ENCODE measurements around the gene KDM2A.

The KDM2A gene

GRCh38 chr11:67261946-67262681, 143.1 kb downstream of the KDM2A start:
- ATAC-seq (replicated peaks; ENCODE audit: extremely low read depth, poor library complexity, severe bottlenecking) (no peak), DNase-seq (ENCODE audit: low spot score in 2 of 2) (no peak)
- Mint-ChIP-seq H3K27ac (ENCODE audit: low read depth) (peak overlapping the region; percentile 85), H3K9me3 (no peaks in the 10 kb centered on the region), H3K36me3 (ENCODE audit: insufficient read depth) (peaks cover 22% of the 10 kb centered on the region), H3K4me3 (peak overlapping the region; percentile 58), H3K27me3 (no peaks in the 10 kb centered on the region), H3K4me1 (peaks cover 39% of the 10 kb centered on the region)

GRCh38 chr11:67262731-67263675, 143.9 kb downstream of the KDM2A start:
- peak overlapping the region; percentile 58 for H3K4me3 Mint-ChIP-seq
- DNase-seq (ENCODE audit: low spot score in 2 of 2): peak in 1 of 2 donors; percentile 43

GRCh38 chr11:67264260-67264659, 145.2 kb downstream of the KDM2A start:
- Mint-ChIP-seq H3K4me1 (peaks cover 60% of the 10 kb centered on the region), H3K27ac (ENCODE audit: low read depth) (peak overlapping the region; percentile 58), H3K27me3 (no peaks in the 10 kb centered on the region), H3K9me3 (no peaks in the 10 kb centered on the region), H3K4me3 (peak overlapping the region; percentile 99), H3K36me3 (ENCODE audit: insufficient read depth) (peaks cover 31% of the 10 kb centered on the region)
- DNase-seq (ENCODE audit: low spot score in 2 of 2) (no peak), ATAC-seq (replicated peaks; ENCODE audit: extremely low read depth, poor library complexity, severe bottlenecking) (no peak)

More at GRCh38 chr11:67262731-67263675, 143.9 kb downstream of the KDM2A start:
- peaks cover 28% of the 10 kb centered on the region for H3K36me3 Mint-ChIP-seq (ENCODE audit: insufficient read depth)
- H3K4me1 Mint-ChIP-seq: peaks cover 48% of the 10 kb centered on the region
- H3K27me3 Mint-ChIP-seq: no peaks in the 10 kb centered on the region
- ATAC-seq (replicated peaks; ENCODE audit: extremely low read depth, poor library complexity, severe bottlenecking): peak; percentile 27
- no peaks in the 10 kb centered on the region for H3K9me3 Mint-ChIP-seq
- H3K27ac Mint-ChIP-seq (ENCODE audit: low read depth): peak overlapping the region; percentile 85

- no peaks in the 10 kb centered on the region for H3K9me3 Mint-ChIP-seq
- H3K27me3 Mint-ChIP-seq: no peaks in the 10 kb centered on the region
- peaks cover 58% of the 10 kb centered on the region for H3K4me1 Mint-ChIP-seq
- peaks cover 36% of the 10 kb centered on the region for H3K36me3 Mint-ChIP-seq (ENCODE audit: insufficient read depth)
- peak overlapping the region; percentile 99 for H3K4me3 Mint-ChIP-seq
- ATAC-seq (replicated peaks; ENCODE audit: extremely low read depth, poor library complexity, severe bottlenecking) (no peak), DNase-seq (ENCODE audit: low spot score in 2 of 2) (no peak)
- H3K27ac Mint-ChIP-seq (ENCODE audit: low read depth): peak overlapping the region; percentile 58
These were observed 146.0 kb downstream of the KDM2A start for GRCh38 chr11:67264877-67265632.

GRCh38 chr11:67265633-67266448, 146.8 kb downstream of the KDM2A start:
- no peaks in the 10 kb centered on the region for H3K9me3 Mint-ChIP-seq
- peak overlapping the region; percentile 99 for H3K4me3 Mint-ChIP-seq
- H3K4me1 Mint-ChIP-seq: peaks cover 66% of the 10 kb centered on the region
- peak; percentile 62 to 71 for DNase-seq (ENCODE audit: low spot score in 2 of 2)
- no peaks in the 10 kb centered on the region for H3K27me3 Mint-ChIP-seq
- peak overlapping the region; percentile 58 for H3K27ac Mint-ChIP-seq (ENCODE audit: low read depth)
- ATAC-seq (replicated peaks; ENCODE audit: extremely low read depth, poor library complexity, severe bottlenecking): peak; percentile 12
- H3K36me3 Mint-ChIP-seq (ENCODE audit: insufficient read depth): peaks cover 43% of the 10 kb centered on the region

- peaks cover 51% of the 10 kb centered on the region for H3K36me3 Mint-ChIP-seq (ENCODE audit: insufficient read depth)
- H3K27me3 Mint-ChIP-seq: no peaks in the 10 kb centered on the region
- ATAC-seq (replicated peaks; ENCODE audit: extremely low read depth, poor library complexity, severe bottlenecking) (no peak), DNase-seq (ENCODE audit: low spot score in 2 of 2) (no peak)
- peaks cover 74% of the 10 kb centered on the region for H3K4me1 Mint-ChIP-seq
- no peaks in the 10 kb centered on the region for H3K9me3 Mint-ChIP-seq
- peak within 1 kb of the TSS; percentile 98 for H3K27ac Mint-ChIP-seq (ENCODE audit: low read depth)
- H3K4me3 Mint-ChIP-seq: peak within 1 kb of the TSS; percentile 99
These were observed 147.6 kb downstream of the KDM2A start, which contains the start of gene GRK2 for GRCh38 chr11:67266449-67267187. TSS of gene GRK2 (plus strand) at chr11:67266473. CDS start at chr11:67266700, 227 bp downstream.

- peak overlapping the region; percentile 98 for H3K27ac Mint-ChIP-seq (ENCODE audit: low read depth)
- H3K27me3 Mint-ChIP-seq: no peaks in the 10 kb centered on the region
- H3K9me3 Mint-ChIP-seq: no peaks in the 10 kb centered on the region
- DNase-seq (ENCODE audit: low spot score in 2 of 2) (peak in 1 of 2 donors; percentile 22), ATAC-seq (replicated peaks; ENCODE audit: extremely low read depth, poor library complexity, severe bottlenecking) (peak; percentile 10)
- H3K4me1 Mint-ChIP-seq: peaks cover 73% of the 10 kb centered on the region
- H3K36me3 Mint-ChIP-seq (ENCODE audit: insufficient read depth): peaks cover 58% of the 10 kb centered on the region
- peak overlapping the region; percentile 99 for H3K4me3 Mint-ChIP-seq
These were observed 148.4 kb downstream of the KDM2A start for GRCh38 chr11:67267188-67268080.

- Mint-ChIP-seq H3K27me3 (no peaks in the 10 kb centered on the region), H3K4me1 (peaks cover 65% of the 10 kb centered on the region)
- peak; percentile 71 for ATAC-seq (replicated peaks; ENCODE audit: extremely low read depth, poor library complexity, severe bottlenecking)
These were observed 149.3 kb downstream of the KDM2A start for GRCh38 chr11:67268081-67268961.

GRCh38 chr11:67268962-67269268, 149.9 kb downstream of the KDM2A start:
- H3K9me3 Mint-ChIP-seq: no peaks in the 10 kb centered on the region
- H3K4me3 Mint-ChIP-seq: peak overlapping the region; percentile 99
- peaks cover 53% of the 10 kb centered on the region for H3K36me3 Mint-ChIP-seq (ENCODE audit: insufficient read depth)
- ATAC-seq (replicated peaks; ENCODE audit: extremely low read depth, poor library complexity, severe bottlenecking) (no peak), DNase-seq (ENCODE audit: low spot score in 2 of 2) (no peak)
- peak overlapping the region; percentile 98 for H3K27ac Mint-ChIP-seq (ENCODE audit: low read depth)
- peaks cover 63% of the 10 kb centered on the region for H3K4me1 Mint-ChIP-seq
- no peaks in the 10 kb centered on the region for H3K27me3 Mint-ChIP-seq

More at GRCh38 chr11:67268081-67268961, 149.3 kb downstream of the KDM2A start:
- H3K4me3 Mint-ChIP-seq: peak overlapping the region; percentile 99
- no peaks in the 10 kb centered on the region for H3K9me3 Mint-ChIP-seq
- peak in 1 of 2 donors; percentile 78 for DNase-seq (ENCODE audit: low spot score in 2 of 2)
- H3K36me3 Mint-ChIP-seq (ENCODE audit: insufficient read depth): peaks cover 54% of the 10 kb centered on the region
- peak overlapping the region; percentile 98 for H3K27ac Mint-ChIP-seq (ENCODE audit: low read depth)

Measured in central memory CD8-positive, alpha-beta T cell (primary cell).